GM18505 (cell line): ENCODE measurements around the gene SLC17A8.
"Not testable (repeated sequence)": the region's sequence is repeated elsewhere in the genome, so short reads cannot be mapped to it uniquely, and the experiment has no call there.

ENCODE experiments used
- ATAC-seq: cut with Tn5 transposase; IDR thresholded peaks from one replicate; pipeline ENCODE4 v1.9.1; 2021; ENCODE audit not compliant: unreplicated experiment
- POLR2A ChIP-seq: IDR thresholded peaks from 4 replicates; pipeline ENCODE4 v1.6.1; 2011; ENCODE audit warnings: borderline replicate concordance; ENCODE audit not compliant: insufficient read depth, insufficient read length; ENCODE audit errors: extremely low read depth

Gene SLC17A8

DNA sequence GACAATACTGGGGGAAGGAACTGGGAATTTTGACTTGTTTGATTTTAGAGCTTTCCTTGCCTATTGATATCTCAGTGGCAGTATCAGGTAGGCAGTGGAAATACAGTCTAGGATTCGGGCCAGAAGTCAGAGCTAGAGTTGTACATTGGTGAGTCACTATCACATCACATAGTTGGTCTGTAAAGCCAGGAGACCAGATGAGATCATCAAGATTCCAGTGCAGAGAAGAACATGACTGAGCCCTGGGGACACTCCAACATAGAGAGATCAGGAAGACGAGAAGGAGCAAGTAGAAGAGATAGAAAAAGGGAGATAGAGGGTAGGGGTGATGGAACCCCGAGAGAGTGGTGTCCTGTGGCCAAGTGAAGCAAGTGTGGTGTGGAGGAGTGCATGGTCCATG is 70.2 kb downstream of the SLC17A8 start:
- no peak for TF ChIP-seq POLR2A
- ATAC-seq, result no peak

DNA sequence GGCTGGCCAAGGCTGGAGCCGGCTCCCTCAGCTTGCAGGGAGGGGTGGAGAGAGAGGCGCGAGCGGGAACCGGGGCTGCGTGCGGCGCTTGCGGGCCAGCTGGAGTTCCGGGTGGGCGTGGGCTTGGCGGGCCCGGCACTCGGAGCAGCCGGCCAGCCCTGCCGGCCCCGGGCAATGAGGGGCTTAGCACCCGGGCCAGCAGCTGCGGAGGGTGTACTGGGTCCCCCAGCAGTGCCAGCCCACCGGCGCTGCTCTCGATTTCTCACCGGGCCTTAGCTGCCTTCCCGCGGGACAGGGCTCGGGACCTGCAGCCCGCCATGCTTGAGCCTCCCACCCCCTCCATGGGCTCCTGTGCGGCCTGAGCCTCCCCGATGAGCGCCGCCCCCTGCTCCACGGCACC is 73.4 kb downstream of the SLC17A8 start:
- ATAC-seq, result not testable (repeated sequence)

DNA sequence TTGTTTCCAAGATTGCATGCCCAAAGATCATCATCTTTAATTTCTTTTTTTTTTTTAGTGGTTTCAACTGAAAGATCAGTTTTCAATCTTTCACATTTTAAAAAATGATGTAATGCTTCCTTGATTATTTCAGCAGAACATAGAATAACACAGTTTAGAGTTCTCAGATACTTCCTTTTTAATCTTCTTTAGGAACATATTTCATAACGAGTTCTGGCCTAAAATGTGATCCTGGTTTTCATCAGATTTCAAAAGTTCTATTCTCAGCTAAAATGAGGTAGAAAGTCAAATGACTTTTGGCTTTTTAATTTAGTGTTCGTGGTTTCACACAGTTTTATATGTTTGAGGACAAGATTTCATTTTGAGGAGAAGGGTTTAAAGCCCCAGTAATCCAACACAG is 76.8 kb downstream of the SLC17A8 start:
- TF ChIP-seq POLR2A, result no peak
- ATAC-seq, result no peak

DNA sequence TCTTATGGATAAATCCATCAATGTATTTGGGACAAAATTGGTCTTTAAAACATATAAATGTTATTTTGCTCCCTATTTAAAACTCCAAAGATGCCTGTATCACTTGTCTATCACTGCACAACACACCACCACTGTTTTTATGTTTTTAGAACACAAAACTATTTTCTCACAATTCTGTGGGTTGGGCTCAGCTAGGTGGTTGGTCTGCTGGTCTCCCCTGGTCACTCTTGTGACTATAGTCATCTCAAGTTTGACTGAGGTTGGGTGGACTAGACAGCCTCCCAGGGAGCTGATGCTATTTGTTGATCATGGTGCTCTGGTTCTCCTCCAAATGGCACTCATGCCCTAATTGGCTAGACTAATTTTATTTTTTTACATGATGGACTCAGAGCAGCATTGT is 77.3 kb downstream of the SLC17A8 start:
- TF ChIP-seq POLR2A, result no peak

DNA sequence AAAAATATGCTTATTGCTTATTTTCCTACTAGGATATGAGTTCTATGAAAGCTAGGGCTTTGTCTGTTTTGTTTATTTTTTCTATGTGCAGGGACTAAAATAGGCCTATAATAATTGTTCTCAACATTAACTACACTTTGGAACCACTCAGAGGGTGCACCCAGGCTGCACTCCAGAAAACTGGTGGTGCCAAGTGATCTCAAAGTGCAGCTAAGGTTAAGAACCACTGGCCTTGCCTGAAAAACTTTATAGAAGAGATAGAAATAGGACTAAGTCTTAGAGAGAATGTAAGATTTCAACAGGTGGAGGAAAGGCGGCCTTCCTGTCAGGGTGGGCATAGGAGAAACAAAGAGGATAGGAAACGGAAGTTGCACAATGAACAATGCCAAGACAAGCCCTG is 79.1 kb downstream of the SLC17A8 start:
- TF ChIP-seq POLR2A, result no peak
- ATAC-seq, result no peak

More for the DNA sequence above, 77.3 kb downstream of the SLC17A8 start:
- no peak for ATAC-seq

DNA sequence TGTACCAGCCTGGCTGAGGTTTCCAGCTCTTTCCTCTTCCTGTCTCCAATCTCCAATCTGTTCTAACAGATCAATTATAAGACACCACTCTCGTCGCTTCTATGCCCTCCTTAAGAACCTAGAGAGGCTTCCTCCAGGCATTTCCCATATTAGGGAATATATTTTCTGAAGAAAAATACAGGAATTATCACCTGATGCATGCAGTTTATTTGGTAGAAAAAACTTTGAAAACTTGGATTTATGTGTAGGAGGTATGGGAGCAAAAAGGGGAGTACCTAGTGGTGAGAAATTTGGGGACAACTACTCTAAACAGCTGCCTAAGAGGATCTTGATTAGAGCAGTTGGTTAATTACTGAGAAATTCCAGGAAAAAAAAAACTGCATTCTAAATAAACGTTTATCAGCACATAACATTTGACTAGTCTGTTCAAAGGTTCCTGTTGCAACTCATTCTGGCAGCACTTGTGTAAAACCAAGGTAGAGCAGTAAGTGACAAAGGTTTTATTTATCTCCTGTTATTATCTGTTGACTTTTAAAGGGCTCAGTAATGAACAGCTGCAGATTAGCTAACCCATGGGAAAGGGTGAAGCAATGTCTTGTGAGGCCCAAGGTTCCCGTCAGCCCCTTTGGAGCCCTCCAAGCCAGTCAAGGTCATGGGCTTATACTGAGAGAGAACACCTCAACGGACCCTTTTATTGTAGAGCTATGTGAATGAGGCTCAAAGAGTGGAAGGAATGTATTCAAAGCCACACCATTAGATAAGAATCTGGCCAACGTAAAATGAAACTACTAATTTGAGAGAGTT is 80.4 kb downstream of the SLC17A8 start:
- ATAC-seq, result no peak
- no peak for TF ChIP-seq POLR2A

DNA sequence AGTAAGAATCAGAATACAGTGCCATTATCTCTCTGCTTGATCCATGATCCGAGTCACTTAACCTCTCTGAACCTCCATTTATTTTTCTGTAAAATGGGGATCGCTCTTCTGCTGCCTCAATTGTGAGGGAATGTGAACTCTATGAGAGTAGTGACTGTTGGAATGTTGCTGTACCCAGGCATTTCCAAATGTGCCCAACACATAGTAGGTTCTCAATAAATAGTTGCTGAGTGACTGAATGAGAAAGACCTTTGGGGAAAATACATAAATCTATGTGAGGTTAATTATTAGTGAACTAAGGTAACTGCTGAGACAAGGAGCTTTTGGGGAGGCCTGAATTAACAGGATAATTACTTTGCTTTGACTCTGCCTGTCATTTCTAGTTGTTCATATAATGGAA is 82.9 kb downstream of the SLC17A8 start:
- no peak for ATAC-seq
- TF ChIP-seq POLR2A, result no peak

DNA sequence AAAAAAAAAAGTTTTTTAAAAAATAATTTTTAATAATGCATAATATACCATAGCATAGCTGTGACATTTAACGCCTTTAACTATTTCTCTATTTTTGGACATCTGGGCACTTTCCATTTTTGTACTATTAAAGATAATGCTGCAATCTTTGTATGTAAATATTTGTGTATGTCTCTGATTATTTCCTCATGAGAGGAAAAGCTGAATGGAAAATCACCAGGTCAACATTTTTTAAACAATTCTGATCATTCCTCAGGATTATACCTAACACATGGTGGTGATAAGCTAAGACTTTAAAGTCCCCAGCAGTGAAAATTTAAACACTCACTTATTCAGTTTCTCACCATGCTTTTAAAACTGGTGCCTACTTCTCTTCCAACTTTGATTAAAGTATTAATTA is 85.5 kb downstream of the SLC17A8 start:
- ATAC-seq, result no peak
- no peak for TF ChIP-seq POLR2A

DNA sequence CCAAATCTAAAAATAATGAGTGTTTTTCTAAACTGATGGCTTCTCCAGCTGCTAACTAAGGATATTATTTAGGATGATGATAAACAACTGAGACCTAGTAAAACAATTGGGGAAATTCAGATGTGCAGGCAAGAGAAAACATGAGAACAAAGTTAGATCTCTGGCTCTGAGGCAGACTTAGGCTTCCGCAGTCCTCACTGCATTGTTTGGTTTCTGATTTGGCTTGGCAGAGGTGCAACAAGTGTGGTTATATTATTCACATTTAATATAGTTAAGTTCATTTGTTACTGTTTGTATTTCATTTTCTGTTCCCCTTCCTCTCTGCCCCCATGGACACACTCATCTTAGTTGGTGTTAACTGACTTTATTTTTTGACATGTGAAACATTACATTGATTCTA is 86.6 kb downstream of the SLC17A8 start:
- no peak for TF ChIP-seq POLR2A
- no peak for ATAC-seq

DNA sequence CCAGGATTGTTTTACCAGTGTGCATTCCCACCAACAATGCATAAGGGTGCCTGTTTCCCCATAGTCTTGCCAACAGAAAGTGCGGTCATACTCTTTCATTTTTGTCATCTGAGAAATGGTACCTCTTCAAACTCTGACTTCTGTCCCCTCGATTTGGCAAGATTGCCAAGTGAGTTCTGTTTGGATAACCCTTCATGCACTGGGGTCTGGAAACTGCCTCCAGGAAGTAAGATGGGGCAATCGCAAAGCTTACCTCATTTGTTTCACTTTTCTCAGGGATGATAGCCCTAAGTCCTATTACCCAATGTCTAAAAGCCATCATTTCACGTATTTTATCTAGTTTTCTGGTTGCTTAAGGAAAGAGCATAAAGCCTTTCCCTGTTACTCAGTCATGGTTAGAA is 88.2 kb downstream of the SLC17A8 start:
- no peak for ATAC-seq
- TF ChIP-seq POLR2A, result no peak

DNA sequence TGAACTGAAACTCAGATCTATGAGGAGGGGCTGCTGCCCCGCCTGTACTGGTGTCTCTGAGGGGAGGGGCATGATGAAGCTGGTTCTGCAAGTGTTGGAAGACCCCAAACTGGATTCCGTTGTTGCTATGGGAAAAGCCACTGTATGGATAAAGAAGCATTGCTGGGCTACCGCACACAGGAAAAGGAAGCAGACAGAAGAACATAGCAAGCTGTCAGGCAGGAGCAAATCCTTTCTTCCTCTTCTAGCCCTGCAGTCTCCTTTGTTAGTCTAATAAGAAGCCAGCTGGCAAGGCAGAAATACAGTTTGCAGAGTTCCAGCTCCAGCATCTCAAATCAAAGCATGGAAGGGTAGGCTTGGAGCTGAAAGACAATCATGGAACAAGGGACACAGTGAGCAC is 90.5 kb downstream of the SLC17A8 start:
- no peak for TF ChIP-seq POLR2A
- no peak for ATAC-seq

DNA sequence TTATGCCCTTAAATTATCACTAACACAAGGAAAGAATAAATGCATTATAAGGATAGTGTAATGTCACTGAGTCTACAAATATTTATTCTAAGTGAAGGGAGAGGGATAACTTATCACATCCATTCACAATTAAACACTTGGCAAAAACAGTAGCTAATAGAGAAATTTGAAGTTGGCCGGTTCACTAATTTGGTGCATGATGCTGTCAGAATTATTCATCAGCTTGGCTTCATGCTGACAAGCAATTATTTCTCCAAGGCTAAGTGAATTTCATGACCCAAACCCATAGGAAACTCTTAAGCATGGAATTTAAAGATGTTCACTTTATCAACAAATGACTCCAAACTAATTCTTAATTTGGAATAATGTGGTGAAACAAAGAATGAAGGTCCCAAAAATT is 91.8 kb downstream of the SLC17A8 start:
- no peak for TF ChIP-seq POLR2A
- no peak for ATAC-seq

DNA sequence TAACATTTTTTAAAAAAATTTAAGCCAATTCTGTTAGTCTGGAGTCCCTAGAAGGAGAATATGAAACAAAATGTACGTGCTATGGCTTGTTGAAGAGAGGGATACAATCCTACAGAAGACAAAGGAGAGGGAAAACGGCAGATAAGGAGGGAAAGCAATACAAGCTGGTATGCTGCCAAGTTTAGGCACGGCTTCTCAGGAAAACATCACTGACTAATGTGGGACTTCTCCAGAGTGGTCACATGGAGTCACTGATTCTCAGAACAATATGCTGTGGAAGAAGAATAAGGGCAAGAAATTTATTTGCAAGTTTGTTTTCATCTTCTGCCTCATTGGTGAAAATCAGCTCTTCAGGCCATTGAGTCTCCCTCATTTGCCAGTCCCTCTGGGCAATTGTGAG is 93.9 kb downstream of the SLC17A8 start:
- ATAC-seq, result no peak
- TF ChIP-seq POLR2A, result no peak

DNA sequence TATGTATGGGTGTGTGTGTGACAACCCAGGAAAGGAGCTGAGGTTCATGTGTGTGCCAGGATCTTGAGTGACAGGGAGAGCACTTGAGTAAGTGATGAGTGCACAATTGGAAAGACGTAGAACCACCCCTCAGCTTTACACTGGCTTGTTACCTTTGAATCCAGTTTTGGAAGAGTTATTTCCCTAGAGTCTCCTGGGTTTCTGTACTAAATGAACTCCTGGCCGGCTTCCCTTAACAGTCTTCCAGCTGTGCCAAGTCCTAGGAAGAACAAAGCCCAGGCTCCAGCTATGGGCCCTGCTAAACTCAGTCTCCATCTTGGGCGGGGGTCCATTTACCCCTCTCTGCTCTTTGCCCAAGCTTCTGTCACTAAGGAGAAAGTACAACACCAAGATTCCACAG is 97.1 kb downstream of the SLC17A8 start:
- TF ChIP-seq POLR2A, result no peak
- ATAC-seq, result no peak

DNA sequence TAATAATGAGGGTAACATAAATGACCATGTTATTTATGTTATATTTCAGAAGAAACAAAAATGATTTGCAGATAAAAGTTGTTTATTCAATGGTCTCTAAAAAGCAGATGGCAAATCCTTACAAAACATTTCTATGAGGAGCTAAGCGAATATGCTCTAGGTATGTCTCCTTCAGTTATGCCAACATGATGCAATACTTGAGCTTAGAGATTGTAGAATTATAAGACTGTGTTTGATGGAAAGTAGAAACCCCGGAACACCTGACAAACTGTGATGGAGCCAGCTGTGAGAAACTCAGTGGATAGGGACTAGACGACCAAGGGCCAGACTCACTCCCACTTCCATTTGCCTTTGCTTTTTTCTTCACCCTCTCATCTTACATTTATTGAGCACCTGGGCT is 99.0 kb downstream of the SLC17A8 start:
- TF ChIP-seq POLR2A, result no peak
- no peak for ATAC-seq
